ENCODE data around the gene ZNF81.
"Not testable (repeated sequence)": the region's sequence is repeated elsewhere in the genome, so short reads cannot be mapped to it uniquely, and the experiment has no call there.

ZNF81 gene

GRCh38 chrX:47941423-47941822, 104.7 kb downstream of the ZNF81 start:
- in situ Hi-C loops (cut with MboI; ENCODE audit: low sequenced_read_pairs, unreplicated experiment) = no loop called here
- no peak for DNase-seq (ENCODE audit: low spot score)
- TF ChIP-seq CTCF (IDR thresholded peaks at IDR 0.05; ENCODE audit: borderline replicate concordance, control extremely low read depth, extremely low read depth, insufficient read depth, missing control alignments) = no peak

- in situ Hi-C loops (cut with MboI; ENCODE audit: low sequenced_read_pairs, unreplicated experiment); DNase-seq (ENCODE audit: low spot score): not testable (repeated sequence)
Measured at GRCh38 chrX:47955295-47955694, 118.6 kb downstream of the ZNF81 start.

GRCh38 chrX:47956016-47956415, 119.3 kb downstream of the ZNF81 start:
- in situ Hi-C loops (cut with MboI; ENCODE audit: low sequenced_read_pairs, unreplicated experiment) = no loop called here
- no peak for DNase-seq (ENCODE audit: low spot score)
- no peak for TF ChIP-seq CTCF (IDR thresholded peaks at IDR 0.05; ENCODE audit: borderline replicate concordance, control extremely low read depth, extremely low read depth, insufficient read depth, missing control alignments)

GRCh38 chrX:47958206-47958605, 121.5 kb downstream of the ZNF81 start:
- DNase-seq (ENCODE audit: low spot score); in situ Hi-C loops (cut with MboI; ENCODE audit: low sequenced_read_pairs, unreplicated experiment): not testable (repeated sequence)

- DNase-seq (ENCODE audit: low spot score) = peak; percentile 18
- in situ Hi-C loops (cut with MboI; ENCODE audit: low sequenced_read_pairs, unreplicated experiment) = no loop called here
- no peak for TF ChIP-seq CTCF (IDR thresholded peaks at IDR 0.05; ENCODE audit: borderline replicate concordance, control extremely low read depth, extremely low read depth, insufficient read depth, missing control alignments)
Measured at GRCh38 chrX:47958761-47959342, 122.2 kb downstream of the ZNF81 start.

- no peak for TF ChIP-seq CTCF (IDR thresholded peaks at IDR 0.05; ENCODE audit: borderline replicate concordance, control extremely low read depth, extremely low read depth, insufficient read depth, missing control alignments)
- in situ Hi-C loops (cut with MboI; ENCODE audit: low sequenced_read_pairs, unreplicated experiment) = no loop called here
- no peak for DNase-seq (ENCODE audit: low spot score)
Measured at GRCh38 chrX:47960406-47960805, 123.7 kb downstream of the ZNF81 start.

GRCh38 chrX:47961830-47962229, 125.1 kb downstream of the ZNF81 start:
- DNase-seq (ENCODE audit: low spot score); in situ Hi-C loops (cut with MboI; ENCODE audit: low sequenced_read_pairs, unreplicated experiment): not testable (repeated sequence)

GRCh38 chrX:47965526-47965925, 128.8 kb downstream of the ZNF81 start:
- in situ Hi-C loops (cut with MboI; ENCODE audit: low sequenced_read_pairs, unreplicated experiment); DNase-seq (ENCODE audit: low spot score): not testable (repeated sequence)
